Kidney (tissue), 14 donors: ENCODE results near the gene SFSWAP. TPM values are rescaled to one million over a fixed set of nuclear protein-coding genes. Genes with fewer than 3 reads are reported as not detected.

ENCODE experiments used
- DNase-seq, 5 donors: peaks; one replicate each; pipeline ENCODE4 v3.0.0-alpha.2; 2013 to 2020
- FAIRE-seq: peaks from 2 replicates; lab custom pipeline; 2012; peaks lifted over from hg19 to GRCh38; lab: Jason Lieb, UNC
- H3K27ac ChIP-seq, 2 donors: one replicate each; pipeline ENCODE4 v1.7.0; 2013; ENCODE audit warnings: low read depth in 2 of 2, low read length in 2 of 2, inconsistent platforms in 1 of 2
- H3K27me3 ChIP-seq: one replicate; pipeline ENCODE4 v1.7.1; 2013; ENCODE audit warnings: low read length, inconsistent platforms; ENCODE audit not compliant: control insufficient read depth, insufficient read depth
- H3K36me3 ChIP-seq, 3 donors: one replicate each; pipeline versions ENCODE4 v1.7.0 to v1.7.1; 2013; ENCODE audit warnings: low read length in 3 of 3, control low read depth in 1 of 3, inconsistent platforms in 1 of 3; ENCODE audit not compliant: insufficient read depth in 3 of 3, control insufficient read depth in 2 of 3
- H3K4me1 ChIP-seq, 3 donors: one replicate each; pipeline versions ENCODE4 v1.7.0 to v1.7.1; 2013; ENCODE audit warnings: low read length in 3 of 3, inconsistent platforms in 1 of 3, low read depth in 1 of 3; ENCODE audit not compliant: control insufficient read depth in 2 of 3, insufficient read depth in 2 of 3
- H3K4me3 ChIP-seq, 3 donors: one replicate each; pipeline versions ENCODE4 v1.7.0 to v1.8.1; 2013; ENCODE audit warnings: low read length in 3 of 3, control low read depth in 1 of 3, inconsistent platforms in 1 of 3
- H3K9ac ChIP-seq, 3 donors: one replicate each; pipeline versions ENCODE4 v1.7.0 to v1.7.1; 2013; ENCODE audit warnings: low read length in 3 of 3, control low read depth in 1 of 3, inconsistent platforms in 1 of 3
- H3K9me3 ChIP-seq, 3 donors: one replicate each; pipeline versions ENCODE4 v1.7.0 to v1.7.1; 2013; ENCODE audit warnings: low read length in 3 of 3, control low read depth in 1 of 3, inconsistent platforms in 1 of 3; ENCODE audit not compliant: control insufficient read depth in 2 of 3, insufficient read depth in 1 of 3
- CTCF ChIP-seq: IDR thresholded peaks from 3 replicates; pipeline ENCODE4 v1.5.1; 2012; ENCODE audit warnings: mild to moderate bottlenecking, moderate library complexity, borderline replicate concordance; ENCODE audit not compliant: insufficient read depth; ENCODE audit errors: extremely low read depth
- intact Hi-C: fragments of 100-400 bp; cut with DNase I; formaldehyde crosslinking; loops from one replicate; pipeline ENCODE4 v1.11.1; 2022
- polyA plus RNA-seq: library from polyadenylated mRNA; stranded (reverse); fragments of 350-450 nt; fragmentation: Illumina TruSeq; extraction: RNeasy Lipid Tissue Mini Kit (QIAGEN cat#74804); gene quantifications from one replicate; pipeline ENCODE4 v1.2.3, GENCODE V29; 2014; ENCODE audit warnings: low read depth, low replicate concordance; ENCODE audit not compliant: insufficient read depth
- total RNA-seq: library from RNA; stranded (reverse); fragmentation: NEBNext Ultra II Directional; extraction: Animal tissue kit (Norgen Biotek cat#: 25700); gene quantifications from one replicate; pipeline ENCODE4 v1.2.1, GENCODE V29; 2021
- donor health status: control.
- donor health status: control.
- donor health status: control.
- donor health status: control.
- donor health status: control.
- donor health status: DM: yes; HTN: yes; CAD: no.
- donor health status: Normal renal cell carcinoma (clear cell type).

Gene SFSWAP
- total and polyA plus RNA-seq, 2 donors from 2014 or later: 13.9 to 46.2 TPM

- no peak overlapping the region for H3K27ac ChIP-seq
- TF ChIP-seq CTCF: no peak
- no peak for DNase-seq
These were observed 134.2 kb downstream of the SFSWAP start for GRCh38 chr12:131845121-131845520.

GRCh38 chr12:131847456-131847855 lies 136.6 kb downstream of the SFSWAP start:
- H3K27me3 ChIP-seq: no peaks in the 10 kb centered on the region
- no peak for TF ChIP-seq CTCF
- no peaks in the 10 kb centered on the region for H3K4me1 ChIP-seq
- no peak overlapping the region for H3K27ac ChIP-seq
- no peaks in the 10 kb centered on the region for H3K9me3 ChIP-seq
- DNase-seq (no peak), FAIRE-seq (no peak)
- intact Hi-C loops: no loop called here
- no peak overlapping the region for H3K9ac ChIP-seq
- H3K36me3 ChIP-seq: no peaks in the 10 kb centered on the region
- no peak overlapping the region for H3K4me3 ChIP-seq

More at GRCh38 chr12:131845121-131845520, 134.2 kb downstream of the SFSWAP start:
- Histone ChIP-seq H3K4me1 (no peaks in the 10 kb centered on the region), H3K36me3 (no peaks in the 10 kb centered on the region), H3K9me3 (no peaks in the 10 kb centered on the region), H3K9ac (no peak overlapping the region), H3K27me3 (no peaks in the 10 kb centered on the region), H3K4me3 (no peak overlapping the region)
- intact Hi-C loops: no loop called here
- FAIRE-seq: no peak

- intact Hi-C loops: no loop called here
These were observed 137.9 kb downstream of the SFSWAP start for GRCh38 chr12:131848753-131849152.

More at GRCh38 chr12:131848753-131849152, 137.9 kb downstream of the SFSWAP start:
- Histone ChIP-seq H3K27me3 (no peaks in the 10 kb centered on the region), H3K27ac (no peak overlapping the region), H3K4me3 (no peak overlapping the region), H3K9me3 (no peaks in the 10 kb centered on the region), H3K4me1 (no peaks in the 10 kb centered on the region), H3K9ac (no peak overlapping the region), H3K36me3 (no peaks in the 10 kb centered on the region)
- DNase-seq: no peak
- TF ChIP-seq CTCF: no peak
- FAIRE-seq: no peak

Other genes with a start within 250 kb of the SFSWAP start
- gene MMP17, start 117.3 kb downstream of the SFSWAP start, total RNA-seq: 3.2 TPM
- 0.82 TPM for gene MMP17, start 117.3 kb downstream of the SFSWAP start, polyA plus RNA-seq
- 33.4 TPM for gene ULK1, start 183.5 kb downstream of the SFSWAP start, total RNA-seq
- gene ULK1, start 183.5 kb downstream of the SFSWAP start, polyA plus RNA-seq: 11.4 TPM
- 28.8 TPM for gene PUS1, start 218.2 kb downstream of the SFSWAP start, total RNA-seq
- 16.1 TPM for gene PUS1, start 218.2 kb downstream of the SFSWAP start, polyA plus RNA-seq
- gene EP400, start 238.9 kb downstream of the SFSWAP start, total RNA-seq: 44.7 TPM
- 7.5 TPM for gene EP400, start 238.9 kb downstream of the SFSWAP start, polyA plus RNA-seq